Raji (cell line): ENCODE results near the gene SCMH1.

Experiments used
- POLR2A ChIP-seq: IDR thresholded peaks from 2 replicates; pipeline ENCODE4 v1.6.1; 2011; ENCODE audit warnings: low read depth, low read length, control low read depth; ENCODE audit not compliant: insufficient read depth

The SCMH1 gene

DNA sequence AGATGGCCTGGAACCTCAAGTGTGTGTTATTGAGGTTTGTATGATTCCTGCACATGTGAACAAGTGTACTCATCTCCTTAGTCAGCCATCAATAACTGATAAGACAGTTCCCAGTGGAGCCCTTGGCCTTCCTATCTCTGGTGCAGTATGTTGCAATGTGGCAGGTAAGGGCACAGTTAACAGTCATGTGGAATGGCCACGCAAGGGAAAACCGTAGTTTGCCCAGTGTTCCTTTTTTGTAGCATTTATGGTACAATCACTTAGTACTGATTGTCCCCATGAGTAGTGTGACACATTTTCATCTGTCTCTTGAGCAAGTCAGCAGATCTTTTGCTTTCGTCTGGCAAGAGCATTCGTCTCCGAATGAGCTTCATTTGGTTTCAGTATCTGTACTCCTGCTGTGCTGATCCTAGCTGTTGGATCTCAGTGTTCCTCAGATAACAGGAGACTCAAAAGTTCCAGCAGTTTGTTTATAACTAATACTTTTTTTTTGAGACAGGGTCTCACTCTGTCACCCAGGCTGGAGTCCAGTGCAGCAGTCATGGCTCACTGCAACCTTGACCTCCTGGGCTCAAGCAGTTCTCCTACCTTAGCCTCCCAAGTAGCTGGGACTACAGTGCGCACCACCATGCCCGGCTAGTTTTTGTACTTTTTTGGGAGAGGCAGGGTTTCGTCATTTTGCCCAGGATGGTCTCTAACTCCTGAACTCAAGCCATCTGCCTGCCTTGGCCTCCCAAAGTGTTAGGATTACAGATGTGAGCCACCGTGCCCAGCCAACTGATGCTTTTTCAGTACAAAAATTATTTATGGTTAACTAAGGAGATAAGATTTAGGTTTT, 254.4 kb downstream of the SCMH1 start:
- no peak for TF ChIP-seq POLR2A

DNA sequence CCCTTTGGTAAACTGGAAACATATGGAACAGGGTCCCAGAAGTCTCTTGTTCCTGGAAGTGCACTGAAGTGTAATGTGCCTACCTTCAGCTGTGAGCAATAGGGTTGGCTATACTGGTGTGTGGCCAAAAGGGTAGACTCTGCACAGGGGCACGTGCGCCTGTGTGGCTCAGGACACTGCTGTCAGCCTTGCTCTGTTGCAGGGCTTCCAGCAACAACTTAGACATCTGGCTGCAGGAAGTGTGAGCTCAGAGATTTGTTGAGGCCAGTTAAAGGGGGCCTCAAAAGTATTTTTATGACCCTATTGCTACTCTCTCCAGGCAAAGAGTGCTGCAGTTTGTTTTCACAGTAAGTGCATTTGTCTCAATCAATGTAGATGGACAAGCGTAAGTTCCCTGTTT, 255.2 kb downstream of the SCMH1 start:
- TF ChIP-seq POLR2A: no peak

DNA sequence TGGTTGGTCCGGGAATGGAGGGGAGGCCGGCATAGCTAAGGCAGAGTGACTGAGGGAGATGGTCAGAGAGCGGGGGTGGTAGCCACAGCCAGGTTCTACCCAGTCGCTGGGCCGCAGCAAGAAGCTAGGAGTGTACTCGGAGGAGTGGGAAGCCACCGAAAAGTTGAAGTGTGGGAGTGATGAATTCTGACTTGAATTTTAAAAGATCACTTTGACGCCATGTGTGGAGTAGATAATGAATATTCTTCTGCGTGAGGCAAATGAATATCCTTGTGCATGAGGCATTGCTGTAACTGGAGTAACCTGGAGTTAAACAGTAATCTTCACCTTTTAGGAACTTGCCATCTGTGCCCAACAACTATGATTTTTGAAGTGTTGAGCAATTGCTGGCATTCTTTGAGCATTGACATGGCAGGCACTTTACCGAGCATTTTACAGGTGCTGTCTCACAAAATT, 255.8 kb downstream of the SCMH1 start:
- TF ChIP-seq POLR2A: no peak

DNA sequence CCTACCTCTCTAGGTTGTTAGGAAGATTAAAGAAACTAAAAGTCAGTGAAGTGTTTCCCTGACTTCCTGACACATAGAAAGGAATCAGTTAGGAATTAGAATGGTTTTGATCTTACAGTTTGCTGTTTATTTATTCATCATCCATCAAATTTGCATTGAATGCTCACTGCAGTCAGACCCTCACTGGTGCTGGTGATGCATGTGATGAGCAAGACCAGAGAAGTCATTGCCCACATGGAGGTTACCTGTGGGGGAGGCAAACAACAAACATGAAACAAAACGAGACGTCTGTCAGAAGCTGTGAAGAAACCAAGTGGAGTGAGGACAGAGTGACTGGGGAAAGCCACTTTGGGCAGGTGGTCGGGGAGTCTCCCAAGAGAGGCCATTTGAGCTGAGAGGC, 256.2 kb downstream of the SCMH1 start:
- no peak for TF ChIP-seq POLR2A

DNA sequence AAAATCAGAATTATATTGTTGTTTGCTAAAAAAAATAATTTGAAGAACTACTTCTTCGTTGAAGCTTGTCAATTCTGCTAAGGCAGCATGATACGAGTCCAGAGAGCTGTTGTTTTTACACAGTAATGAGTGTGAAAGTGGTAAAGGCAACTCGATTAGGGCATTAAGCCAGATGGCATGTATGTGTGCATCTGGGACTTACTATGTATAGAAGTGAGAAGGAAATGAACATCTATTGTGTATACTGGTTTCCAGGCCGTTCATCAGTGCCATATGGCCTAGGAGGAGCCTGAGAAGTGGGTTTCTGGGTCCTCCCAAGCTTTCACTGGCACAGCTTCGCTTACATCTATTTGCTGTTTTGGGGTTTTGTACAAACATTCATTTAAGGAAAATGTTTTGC, 256.9 kb downstream of the SCMH1 start:
- TF ChIP-seq POLR2A: no peak

DNA sequence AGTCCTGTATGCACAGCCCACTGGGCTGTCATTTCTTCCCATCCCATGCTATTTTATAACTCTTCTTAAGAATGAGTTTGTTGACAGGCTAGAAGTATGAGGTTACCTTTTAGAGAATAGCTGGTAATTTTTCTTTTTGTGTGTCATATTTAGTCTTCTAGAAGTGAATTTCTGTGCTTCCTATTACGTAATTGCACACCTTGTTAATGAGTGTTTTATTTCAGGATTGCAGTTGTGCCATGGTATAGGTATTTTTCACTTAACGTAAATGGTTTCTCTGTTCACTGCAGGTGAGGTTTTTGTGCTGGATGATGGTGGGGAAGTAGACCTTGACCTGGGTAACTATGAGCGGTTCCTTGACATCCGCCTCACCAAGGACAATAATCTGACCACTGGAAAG, 257.6 kb downstream of the SCMH1 start:
- no peak for TF ChIP-seq POLR2A

DNA sequence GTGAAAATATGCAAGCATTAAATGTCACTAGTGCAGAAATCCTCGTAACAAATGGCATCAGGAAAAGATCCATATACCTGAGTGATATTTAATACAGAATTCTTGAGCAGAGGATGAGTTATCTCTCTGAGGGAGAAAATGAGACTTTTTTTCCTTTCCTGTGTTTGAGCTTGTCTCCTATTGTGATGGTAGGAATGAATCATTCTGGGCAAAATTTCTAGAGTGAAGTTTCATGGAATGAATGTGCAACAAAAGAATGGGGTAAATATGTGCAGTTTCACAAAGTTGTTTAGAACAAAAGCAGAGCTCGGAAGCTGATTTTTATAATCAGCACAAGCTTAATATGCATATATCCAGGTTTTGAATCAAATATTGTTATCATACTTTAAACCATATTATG, 258.0 kb downstream of the SCMH1 start:
- TF ChIP-seq POLR2A: no peak

DNA sequence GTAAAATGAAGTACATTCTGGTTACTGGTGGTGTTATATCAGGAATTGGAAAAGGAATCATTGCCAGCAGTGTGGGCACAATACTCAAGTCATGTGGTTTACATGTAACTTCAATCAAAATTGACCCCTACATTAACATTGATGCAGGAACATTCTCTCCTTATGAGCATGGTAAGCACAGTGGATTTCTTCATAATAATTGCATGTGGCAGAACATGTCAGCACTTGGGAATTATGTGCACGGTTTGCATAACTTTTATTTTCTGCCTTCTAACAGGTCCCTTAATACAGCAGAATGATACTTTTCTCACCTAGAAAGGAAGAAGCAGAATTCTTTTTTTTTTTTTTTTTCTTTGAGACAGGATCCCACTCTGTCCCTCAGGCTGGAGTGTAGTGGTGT, 258.8 kb downstream of the SCMH1 start:
- TF ChIP-seq POLR2A: no peak

DNA sequence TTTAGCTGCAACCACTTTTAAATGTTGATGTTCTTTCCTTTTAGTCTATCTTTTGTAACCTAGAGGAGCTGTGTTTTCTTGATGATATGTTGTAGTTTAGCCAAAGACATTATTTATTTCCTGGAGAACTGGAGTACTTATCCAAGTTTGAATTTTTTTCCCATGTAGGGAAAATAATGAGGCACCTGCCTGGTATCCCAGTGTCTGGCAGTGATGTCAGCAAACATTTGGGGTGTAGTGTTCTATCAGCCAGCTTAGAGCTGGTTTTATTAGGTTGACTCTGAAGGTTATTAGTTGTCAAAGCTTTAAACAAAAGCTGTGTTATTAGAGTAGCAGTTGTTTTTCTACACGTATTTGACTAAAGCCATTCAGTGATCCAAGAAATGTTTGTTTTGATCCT, 259.4 kb downstream of the SCMH1 start:
- TF ChIP-seq POLR2A: no peak

DNA sequence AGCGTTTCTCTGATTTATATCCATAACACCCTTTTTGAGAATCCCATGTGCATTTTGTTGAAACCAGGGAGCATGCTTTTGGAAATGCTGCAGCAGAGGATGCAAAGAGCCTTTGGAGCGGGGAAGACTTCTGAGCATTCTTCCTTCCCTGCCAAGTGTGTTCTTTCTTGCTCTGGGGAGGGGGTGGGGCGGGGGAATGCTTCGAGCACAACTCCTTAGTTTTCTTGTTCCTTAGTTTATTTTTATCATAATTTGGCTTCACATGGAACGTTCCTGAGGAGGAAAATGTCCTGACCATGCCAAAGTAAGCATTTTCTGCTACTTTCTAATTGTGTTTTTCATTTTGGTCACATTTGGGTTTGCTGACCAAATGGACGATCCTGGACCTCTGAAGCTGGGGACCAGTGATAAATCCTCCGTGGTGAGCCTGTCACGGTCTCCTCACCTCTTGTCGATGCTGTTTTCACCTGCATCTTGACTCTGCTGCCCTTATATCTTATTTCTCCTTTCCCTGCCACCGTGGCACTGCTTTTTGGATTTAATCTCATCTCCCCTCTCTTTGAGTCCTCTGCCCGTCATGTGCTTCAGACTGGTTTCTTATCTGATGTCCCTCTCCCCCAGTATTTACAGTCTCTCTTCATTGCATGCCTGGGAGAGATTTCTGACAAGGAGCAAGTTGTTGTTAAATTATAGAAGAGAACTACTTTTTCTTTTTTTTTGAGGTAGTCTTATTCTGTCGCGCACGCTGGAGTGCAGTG, 260.2 kb downstream of the SCMH1 start:
- TF ChIP-seq POLR2A: no peak

DNA sequence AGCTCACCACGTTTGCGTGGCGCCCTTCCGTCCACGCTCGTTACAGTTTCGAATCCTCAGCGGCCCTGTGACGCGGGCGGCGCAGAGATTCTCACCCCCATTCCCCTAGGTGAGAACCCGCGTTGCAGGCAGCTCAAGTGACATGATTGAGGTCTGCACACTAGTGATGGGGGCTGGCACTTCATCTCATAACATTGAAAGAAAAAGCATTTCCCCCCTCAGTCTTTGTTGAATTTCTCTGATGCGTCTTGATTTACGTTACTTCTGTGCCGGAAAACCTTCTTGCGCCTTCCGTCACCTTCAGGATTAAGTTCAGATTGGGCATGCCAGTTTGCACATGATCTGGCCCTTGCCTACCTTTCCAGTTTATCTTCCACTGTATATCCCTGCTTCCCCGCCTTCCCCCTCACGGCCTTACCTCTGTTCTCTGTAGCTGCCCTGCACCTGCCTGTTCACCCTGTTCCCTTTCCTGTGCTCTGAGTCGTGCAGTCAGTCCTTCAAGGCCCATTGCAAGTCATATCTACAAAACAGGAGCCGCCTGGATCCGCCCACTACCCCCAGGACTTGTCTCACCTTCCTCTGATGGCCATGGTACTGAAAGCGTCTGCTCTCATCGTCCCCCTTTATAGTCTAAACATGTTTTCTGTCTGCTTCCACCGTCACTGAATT, 261.5 kb downstream of the SCMH1 start:
- TF ChIP-seq POLR2A: peak; percentile 73

DNA sequence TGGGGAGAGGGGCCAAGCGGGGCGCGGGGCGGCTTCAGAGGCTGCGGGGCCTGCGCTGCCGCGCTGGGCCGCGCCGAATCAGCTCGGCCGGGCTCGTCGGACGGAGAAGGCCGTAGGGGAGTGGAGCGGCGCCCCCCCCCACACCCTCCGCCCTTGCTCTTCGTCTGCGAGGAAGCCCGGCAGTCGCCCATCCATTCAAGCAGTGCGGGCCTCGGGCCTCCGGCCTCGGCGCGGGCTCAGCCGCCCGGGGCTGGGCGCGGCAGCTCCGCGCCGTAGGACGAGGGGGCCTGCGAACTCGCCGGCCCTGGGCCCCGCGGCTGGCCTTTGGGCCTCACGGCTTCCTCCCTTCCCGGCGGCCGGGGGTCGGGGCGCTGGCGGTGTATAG, 262.0 kb downstream of the SCMH1 start:
- no peak for TF ChIP-seq POLR2A

DNA sequence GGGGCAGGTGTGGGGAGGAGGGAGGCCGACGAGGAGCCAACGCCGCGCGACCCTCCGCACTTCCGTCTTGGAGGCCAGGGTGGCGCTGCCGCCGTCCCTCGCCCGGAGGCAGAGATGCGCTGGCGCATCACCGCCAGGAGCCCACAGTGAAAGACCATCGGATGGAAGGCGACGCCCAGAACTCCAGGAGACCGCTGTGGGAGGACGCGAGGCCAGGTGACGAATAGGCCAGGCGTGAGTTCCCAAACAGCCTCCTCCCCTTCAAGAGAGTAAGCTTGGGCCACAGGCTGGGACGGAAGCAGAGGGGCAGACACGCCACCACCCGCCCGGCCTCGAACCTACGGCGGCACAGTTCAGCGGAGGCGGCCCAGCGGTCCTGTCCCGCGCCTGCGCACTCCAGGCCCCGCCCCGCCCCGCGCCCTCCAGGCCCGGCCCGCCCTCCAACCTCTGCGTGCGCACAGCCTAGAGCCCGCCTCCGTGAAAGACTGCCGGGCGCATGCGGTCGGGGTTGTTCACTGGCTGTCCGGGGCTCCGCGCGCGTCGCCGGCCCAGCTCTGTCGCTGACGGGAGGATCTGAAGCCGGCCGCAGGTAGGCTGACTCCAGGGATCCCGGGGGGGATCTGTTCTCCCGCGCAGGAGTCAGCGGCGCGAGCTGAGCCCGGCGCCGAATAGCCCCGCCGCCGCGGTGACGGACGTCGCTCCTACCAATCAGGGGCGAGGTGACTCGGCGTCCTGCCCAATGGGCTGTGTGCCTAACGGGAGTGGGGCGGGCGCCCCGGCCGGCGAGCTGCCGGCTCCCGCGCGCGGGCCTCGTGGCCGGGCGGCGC, 262.7 kb downstream of the SCMH1 start, which contains the start of gene CTPS1:
Gene CTPS1, plus strand, starts transcription at position 456 of the 827 bp plus-strand sequence. CDS start 3,595 bp downstream, outside the sequence.
- peak; percentile 84 for TF ChIP-seq POLR2A

DNA sequence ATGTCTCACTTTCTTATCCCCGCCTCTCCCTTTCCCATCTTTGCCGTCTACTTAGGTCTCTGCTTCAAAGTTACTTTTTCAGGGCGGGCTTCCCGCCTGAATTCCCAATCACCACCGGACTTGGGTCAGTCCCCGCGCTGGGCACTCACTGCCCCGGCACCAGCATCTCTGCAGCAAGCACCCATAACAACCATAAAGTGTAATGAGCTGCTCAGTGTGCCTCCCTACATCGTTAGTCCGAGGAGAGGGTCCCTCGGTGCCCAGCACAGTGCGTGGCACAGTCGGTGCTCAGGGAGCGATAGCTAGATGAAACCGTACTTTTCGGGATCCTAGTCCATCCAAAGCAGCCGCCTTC, 263.2 kb downstream of the SCMH1 start:
- no peak for TF ChIP-seq POLR2A

DNA sequence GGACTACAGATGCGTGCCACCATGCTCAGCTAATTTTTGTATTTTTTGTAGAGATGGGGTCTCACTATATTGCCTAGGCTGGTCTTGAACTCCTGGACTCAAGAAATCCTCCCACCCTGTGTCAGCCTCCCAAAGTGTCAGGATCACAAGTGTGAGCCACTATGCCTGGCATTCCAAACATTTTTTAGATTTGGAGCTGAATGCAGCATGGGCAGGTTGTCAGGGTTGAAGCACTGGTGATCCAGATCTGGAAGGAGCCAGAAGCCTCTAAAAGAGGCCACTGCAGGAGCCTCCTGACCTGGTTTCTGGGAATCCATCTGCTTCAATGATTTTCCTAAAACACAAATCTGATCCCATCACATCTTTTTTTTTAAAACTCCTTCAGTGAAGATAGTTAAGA, 264.4 kb downstream of the SCMH1 start:
- no peak for TF ChIP-seq POLR2A
